Measurements from ENCODE around the gene PSMB7.
A peak's percentile ranks its signal among the peaks of the same experiment; 100 is the strongest.

The PSMB7 gene

DNA sequence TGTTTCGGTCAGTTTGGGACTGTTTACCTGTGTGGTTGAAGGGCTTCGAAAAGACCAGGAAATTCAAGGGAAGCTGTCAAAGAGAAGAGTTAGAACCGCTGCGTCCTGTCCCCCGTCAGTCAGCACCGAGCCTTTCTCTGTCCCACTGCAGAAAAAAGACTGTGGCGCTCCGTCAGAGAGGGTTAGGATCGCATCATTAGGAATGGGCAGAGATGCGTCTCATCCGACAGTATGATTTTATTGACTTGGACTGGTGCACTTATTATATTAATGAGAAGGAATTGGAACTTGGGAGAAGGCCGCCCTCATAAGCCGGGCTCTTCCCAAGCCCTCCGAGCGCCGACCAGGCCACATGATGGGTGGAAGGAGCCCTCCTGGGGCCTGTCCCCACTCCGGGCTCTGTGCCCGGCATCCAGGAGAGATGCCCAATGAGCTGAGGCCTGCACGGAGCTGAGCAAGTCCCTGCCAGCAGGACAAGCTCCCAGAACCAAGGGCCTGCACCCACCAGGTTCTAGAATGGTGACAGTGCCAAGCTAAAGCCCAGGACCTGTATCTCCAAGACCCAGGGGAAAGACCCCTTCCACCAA, 85.9 kb downstream of the PSMB7 start:
- no peak for DNase-seq (ENCODE audit: low read depth in 1 of 2, low spot score in 1 of 2)

- no peak for DNase-seq (ENCODE audit: low read depth in 1 of 2, low spot score in 1 of 2)
Observed at GRCh38 chr9:124328285-124328684, 87.0 kb downstream of the PSMB7 start.

GRCh38 chr9:124327491-124327890, 87.8 kb downstream of the PSMB7 start:
- no peak for DNase-seq (ENCODE audit: low read depth in 1 of 2, low spot score in 1 of 2)

DNA sequence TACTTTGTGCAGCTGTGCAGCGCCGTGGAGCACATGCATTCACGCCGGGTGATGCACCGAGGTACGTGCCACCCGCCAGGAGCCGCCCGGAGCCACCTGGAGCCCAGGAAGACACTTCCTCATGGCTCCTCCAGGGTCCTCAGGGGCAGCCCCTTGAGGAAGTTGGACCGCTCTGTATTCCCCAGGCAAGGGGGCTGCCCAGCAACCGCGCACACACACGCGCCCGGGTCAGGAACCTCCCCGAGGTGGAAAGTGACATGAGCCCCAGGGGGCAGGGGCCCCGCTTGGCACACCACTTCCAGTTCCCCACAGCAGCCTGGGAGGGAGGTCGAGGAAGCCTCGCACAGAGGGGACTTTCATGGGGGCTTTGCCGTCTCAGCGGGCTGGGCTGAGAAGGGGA, 88.9 kb downstream of the PSMB7 start:
- DNase-seq (ENCODE audit: low read depth in 1 of 2, low spot score in 1 of 2), result no peak

- no peak for DNase-seq (ENCODE audit: low read depth in 1 of 2, low spot score in 1 of 2)
Observed at GRCh38 chr9:124325816-124326215, 89.4 kb downstream of the PSMB7 start.

- no peak for DNase-seq (ENCODE audit: low read depth in 1 of 2, low spot score in 1 of 2)
Observed at GRCh38 chr9:124323904-124324303, 91.3 kb downstream of the PSMB7 start.

DNA sequence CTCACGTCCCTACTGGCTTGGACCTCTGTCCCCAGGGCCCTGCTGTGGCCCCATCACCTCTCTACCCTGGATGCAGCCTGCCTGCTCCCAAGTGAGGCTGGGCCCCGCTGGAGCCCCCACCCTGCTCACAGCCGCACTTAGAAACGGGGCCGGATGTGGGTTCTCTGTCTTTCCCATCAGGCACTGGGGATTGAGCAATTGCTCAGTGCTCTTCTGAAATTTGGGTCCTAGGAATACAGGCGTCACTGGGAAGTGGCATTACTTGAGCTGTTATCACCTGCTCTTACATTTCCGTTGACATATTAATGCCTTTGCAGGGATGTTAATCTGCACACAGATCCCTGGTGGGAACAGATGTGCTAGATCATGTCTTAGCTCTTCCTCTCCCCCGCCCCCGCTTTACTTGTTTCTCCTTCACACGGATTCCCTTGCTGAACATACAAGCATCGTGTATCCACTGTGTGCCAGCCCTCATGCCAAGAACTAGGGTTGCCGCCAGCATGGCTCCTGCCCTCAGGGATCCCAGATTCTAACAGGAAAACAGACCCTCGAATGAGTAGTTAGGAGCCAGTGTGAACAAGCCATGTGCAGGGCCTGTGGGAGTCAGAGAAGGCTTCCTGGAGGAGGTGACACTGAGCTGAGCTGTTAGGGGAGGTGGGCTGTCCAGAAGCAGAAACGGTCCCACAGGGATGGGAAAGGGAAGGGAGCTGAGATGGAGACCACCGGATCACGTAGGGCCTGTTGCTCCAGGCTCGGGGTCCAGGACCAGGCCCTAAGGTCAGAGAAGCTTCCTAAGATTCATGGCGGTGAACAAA, 92.4 kb downstream of the PSMB7 start:
- no peak for DNase-seq (ENCODE audit: low read depth in 1 of 2, low spot score in 1 of 2)

- no peak for DNase-seq (ENCODE audit: low read depth in 1 of 2, low spot score in 1 of 2)
Observed at GRCh38 chr9:124321935-124322334, 93.3 kb downstream of the PSMB7 start.

- DNase-seq (ENCODE audit: low read depth in 1 of 2, low spot score in 1 of 2), result no peak
Observed at GRCh38 chr9:124321416-124321815, 93.8 kb downstream of the PSMB7 start.

DNA sequence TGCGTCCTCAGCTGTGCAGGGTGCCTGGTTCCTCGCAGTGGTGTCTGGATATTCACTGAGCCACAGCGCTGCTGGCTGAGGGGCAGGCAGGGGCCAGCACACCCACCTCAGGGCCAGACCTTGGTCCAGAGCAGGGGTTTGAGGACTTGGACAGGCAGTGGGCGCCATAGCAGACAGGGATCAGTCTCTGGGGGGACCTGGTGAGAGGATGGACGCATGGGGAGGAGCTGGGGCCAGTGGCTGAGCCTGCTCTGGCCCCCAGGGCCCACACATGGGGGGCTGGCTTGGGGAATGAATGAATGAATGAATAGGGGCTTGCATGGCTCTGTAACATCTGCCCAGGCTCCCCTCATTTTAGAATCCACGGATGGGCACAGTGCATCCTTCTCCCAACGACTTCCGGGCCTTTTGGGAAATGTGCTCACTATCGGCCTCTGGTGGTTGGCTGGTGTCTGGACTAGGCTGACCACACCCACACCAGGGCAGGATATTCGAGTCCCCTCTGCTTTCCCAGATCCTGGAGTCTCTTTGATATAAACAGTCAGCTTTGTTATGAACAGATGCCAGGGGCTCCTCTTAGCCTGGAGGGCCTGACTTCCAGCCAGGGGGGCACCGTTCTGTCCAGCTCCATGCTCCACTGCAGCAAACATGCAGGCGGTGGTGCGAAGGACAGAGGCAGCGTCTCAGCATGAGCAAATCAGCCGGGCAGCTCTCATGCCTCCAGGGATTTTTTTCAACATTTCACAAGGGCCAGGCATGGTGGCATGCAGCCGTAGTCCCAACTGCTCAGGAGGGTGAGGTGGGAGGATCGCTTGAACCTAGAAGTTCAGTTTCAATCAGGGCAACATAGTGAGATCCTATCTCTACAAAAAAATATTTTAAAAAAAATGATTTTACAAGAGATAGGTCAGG, 94.9 kb downstream of the PSMB7 start:
- DNase-seq (ENCODE audit: low read depth in 1 of 2, low spot score in 1 of 2), result peak in 1 of 2 donors; percentile 14

- no peak for DNase-seq (ENCODE audit: low read depth in 1 of 2, low spot score in 1 of 2)
Observed at GRCh38 chr9:124315882-124316281, 99.4 kb downstream of the PSMB7 start.

DNA sequence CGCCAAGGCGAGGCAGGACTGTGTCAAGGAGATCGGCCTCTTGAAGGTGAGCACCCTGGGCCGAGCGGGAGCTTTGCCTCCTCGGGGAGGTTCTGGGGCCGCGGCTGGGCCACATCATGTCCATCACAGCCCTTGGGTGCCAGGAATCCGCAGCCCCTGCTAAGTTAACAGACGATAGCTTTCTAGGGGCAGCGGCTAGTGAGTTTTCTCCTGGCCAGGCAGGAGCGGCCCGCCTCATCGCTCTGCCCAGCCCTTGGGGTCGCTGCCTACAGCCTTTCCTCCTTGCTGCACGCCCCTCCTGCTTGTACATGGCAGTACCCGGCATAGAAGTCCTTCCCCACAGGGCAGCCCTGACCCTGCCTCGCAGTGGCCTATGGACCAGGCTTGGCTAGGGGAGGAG, 101.3 kb downstream of the PSMB7 start:
- no peak for DNase-seq (ENCODE audit: low read depth in 1 of 2, low spot score in 1 of 2)

DNA sequence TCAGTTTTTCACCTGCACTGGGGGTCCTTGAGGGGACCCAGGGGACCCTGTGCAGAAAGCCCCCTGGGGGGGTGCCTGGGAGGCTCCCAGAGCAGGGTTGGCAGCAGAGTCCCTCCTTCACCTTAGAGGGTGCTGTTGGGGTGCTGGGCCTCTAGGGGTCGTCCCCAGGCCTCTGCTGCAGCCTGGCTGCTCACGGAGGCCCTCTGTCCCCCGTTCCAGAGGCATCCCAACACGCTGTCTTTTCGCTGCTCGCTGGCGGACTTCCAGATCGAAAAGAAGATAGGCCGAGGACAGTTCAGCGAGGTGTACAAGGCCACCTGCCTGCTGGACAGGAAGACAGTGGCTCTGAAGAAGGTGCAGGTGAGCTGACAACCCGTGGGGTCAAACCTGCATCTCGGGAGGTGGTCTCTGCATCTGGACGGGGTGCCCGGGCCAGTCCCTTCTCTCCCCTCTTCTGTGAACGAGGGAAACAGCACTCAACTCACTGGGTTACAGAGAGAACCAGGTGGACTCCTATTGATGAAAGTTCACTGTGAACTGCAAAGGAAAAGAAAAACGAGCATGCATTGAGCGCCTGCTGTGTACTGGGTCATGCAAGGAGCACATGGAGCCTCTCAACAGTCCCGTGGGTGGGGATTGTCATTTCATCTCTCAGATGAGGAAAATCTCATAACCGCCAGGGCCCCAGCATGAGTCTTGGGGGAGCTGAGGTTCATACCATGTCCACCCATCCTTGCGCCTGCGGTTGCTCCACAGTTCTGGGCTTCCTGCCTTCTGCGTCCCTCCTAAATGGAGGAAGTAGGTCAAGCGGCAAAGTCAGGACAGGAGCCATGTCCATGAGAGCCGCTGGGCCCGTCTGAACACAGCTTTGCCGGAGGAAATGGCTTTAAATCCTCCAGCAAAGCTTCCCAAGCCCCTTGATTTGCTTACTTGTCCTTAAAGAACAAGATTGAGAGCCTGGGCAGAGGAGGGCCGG, 102.7 kb downstream of the PSMB7 start:
- DNase-seq (ENCODE audit: low read depth in 1 of 2, low spot score in 1 of 2), result no peak

DNA sequence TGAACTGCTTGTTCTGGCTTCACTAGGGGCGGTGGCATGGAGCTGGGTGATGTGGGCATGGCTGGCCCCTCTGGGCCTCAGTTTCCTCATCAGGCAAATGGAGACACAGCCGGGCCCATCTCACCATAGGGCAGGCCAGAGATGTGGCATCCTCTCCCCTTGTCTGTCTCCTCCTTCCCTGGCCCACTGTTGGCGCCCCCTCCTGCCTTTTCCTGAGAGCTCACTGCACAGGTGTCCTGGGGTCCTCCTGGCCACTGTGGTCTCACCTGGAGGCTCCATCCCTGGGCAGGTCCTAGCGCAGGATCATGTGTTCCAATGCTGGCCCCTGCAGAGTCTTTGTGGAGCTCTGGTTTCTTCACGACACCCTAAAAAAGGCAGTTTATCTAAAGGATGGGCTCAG, 104.0 kb downstream of the PSMB7 start:
- no peak for DNase-seq (ENCODE audit: low read depth in 1 of 2, low spot score in 1 of 2)

GRCh38 chr9:124309667-124310084, 105.6 kb downstream of the PSMB7 start:
- DNase-seq (ENCODE audit: low read depth in 1 of 2, low spot score in 1 of 2), result no peak

DNA sequence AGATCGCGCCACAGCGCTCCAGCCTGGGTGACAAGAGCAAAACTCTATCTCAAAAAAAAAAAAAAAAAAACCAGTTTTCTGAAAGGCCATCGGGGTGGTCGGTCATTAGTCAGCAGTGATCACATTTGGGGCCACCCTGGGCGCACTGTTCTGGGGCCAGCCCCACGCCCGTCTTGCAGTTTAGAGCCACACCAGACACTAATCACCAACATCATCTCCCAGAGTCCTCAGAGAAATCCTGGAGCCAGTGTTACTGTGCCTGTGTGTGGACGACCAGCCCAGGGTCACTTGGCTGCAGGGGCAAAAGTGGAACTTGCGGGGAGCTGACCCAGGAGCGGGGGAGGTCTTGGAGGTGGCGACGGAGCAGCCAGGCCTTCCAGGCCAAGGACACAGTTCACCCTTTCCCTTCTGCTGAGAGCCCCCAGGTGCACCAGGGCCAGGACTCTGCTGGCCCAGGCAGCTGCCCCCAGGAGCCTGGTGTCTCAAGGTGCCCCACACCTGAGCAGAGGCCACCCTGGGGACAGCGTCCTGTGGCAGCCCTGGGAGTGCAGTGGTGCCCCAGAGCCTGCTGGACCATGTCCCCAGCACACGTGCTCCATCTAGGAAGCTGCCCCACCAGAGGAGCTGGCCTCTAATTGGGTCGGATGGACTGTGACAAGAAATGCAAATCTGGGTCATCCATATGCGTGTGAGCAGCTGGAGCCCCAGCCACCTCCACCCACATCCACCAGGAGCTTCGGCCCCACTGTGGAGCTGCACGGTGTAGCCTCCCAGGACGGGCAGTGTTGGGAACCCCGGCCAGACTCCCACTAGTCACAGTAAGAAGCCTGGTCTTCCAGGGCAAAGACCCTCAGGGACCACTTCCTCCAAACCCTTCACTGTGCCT, 106.4 kb downstream of the PSMB7 start:
- DNase-seq (ENCODE audit: low read depth in 1 of 2, low spot score in 1 of 2), result no peak

DNA sequence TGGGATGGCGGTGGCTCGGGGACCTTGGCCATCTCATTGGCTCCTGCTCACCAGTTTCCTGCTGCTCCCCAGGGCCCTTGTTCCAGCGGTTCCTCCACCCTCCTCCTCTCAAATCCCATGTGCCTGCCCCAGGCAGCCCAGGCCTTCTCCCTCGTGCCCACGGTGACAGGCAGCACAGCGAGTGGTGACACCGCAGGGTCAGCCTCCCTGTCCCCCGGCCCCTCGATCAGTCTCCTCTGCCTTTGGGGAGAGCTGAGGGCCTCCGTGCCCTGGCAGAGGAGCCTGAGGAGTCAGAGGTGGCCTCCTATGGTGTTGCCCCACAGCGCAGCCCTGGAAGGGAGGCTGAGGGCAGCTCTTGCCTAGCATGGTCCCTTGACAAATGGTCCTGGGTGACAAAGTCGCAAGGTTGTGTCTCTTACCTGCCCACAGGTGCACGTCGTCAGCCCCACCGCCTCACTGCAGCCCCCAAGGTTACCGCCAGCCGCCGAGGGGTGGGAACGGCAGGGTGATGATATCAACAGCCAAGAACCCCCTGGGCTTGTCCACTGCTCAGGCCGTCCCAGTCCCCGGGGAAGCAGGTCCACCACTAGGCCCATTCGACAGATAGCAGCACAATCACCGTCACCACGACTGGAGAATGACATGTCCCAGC, 107.7 kb downstream of the PSMB7 start:
- no peak for DNase-seq (ENCODE audit: low read depth in 1 of 2, low spot score in 1 of 2)

DNA sequence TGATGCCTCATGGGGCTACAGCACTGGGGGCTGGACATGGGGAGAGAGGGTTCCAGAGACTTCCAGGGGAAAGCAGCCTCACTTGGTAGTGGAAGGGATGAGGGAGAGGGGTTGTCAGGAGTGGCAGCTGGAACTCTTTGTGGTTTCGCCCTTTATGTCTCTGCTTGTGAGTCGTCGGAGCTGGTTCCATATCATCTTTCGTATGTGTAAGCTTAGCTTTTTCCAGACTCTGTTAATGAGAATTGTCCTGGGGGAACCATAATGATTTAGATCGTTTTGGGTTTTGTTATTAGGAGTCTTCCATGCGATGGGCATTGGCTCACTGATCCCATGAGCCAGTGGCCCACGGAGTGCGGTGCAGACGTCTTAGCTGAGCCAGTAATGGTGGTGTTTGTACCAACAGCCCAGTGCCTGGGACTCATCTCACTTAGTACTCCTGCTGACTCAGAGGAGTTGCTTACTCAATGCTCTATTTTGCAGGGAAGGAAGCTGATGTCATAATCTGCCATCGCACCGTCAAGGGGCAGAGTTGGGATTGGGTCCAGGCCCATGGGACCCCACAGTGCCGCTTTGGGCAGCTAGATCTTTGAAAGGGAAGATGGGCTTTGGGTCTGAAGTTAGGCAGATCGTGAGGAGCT, 109.0 kb downstream of the PSMB7 start:
- DNase-seq (ENCODE audit: low read depth in 1 of 2, low spot score in 1 of 2), result no peak

GRCh38 chr9:124304285-124304684, 111.0 kb downstream of the PSMB7 start:
- DNase-seq (ENCODE audit: low read depth in 1 of 2, low spot score in 1 of 2), result no peak
